ENCODE results near the gene PLEKHG3.
A peak's percentile ranks its signal among the peaks of the same experiment; 100 is the strongest.

Gene PLEKHG3

GRCh38 chr14:64708148-64709004 is 4.2 kb downstream of the PLEKHG3 start:
- peak; percentile 36 for DNase-seq

GRCh38 chr14:64709126-64709525 is 4.9 kb downstream of the PLEKHG3 start:
- DNase-seq: no peak

- no peak for DNase-seq
Observed at GRCh38 chr14:64711039-64711438, 6.8 kb downstream of the PLEKHG3 start.

- DNase-seq: no peak
Observed at GRCh38 chr14:64713677-64714076, 9.5 kb downstream of the PLEKHG3 start.

GRCh38 chr14:64714432-64715025 is 10.3 kb downstream of the PLEKHG3 start:
- no peak for DNase-seq

- no peak for DNase-seq
Observed at GRCh38 chr14:64715146-64715627, 11.0 kb downstream of the PLEKHG3 start.

GRCh38 chr14:64715628-64716412 is 11.6 kb downstream of the PLEKHG3 start:
- no peak for DNase-seq

GRCh38 chr14:64717870-64718269 is 13.6 kb downstream of the PLEKHG3 start:
- DNase-seq: no peak

- no peak for DNase-seq
Observed at GRCh38 chr14:64718762-64719161, 14.5 kb downstream of the PLEKHG3 start.

- no peak for DNase-seq
Observed at GRCh38 chr14:64719601-64720000, 15.4 kb downstream of the PLEKHG3 start.

GRCh38 chr14:64720131-64720576 is 15.9 kb downstream of the PLEKHG3 start:
- DNase-seq: peak; percentile 94

- DNase-seq: peak; percentile 70
Observed at GRCh38 chr14:64721391-64721791, 17.2 kb downstream of the PLEKHG3 start.

GRCh38 chr14:64721899-64722298 is 17.7 kb downstream of the PLEKHG3 start:
- DNase-seq: no peak

- DNase-seq: no peak
Observed at GRCh38 chr14:64722842-64723447, 18.7 kb downstream of the PLEKHG3 start.

GRCh38 chr14:64723691-64724577 is 19.7 kb downstream of the PLEKHG3 start:
- no peak for DNase-seq

GRCh38 chr14:64724578-64724930 is 20.3 kb downstream of the PLEKHG3 start:
- DNase-seq: no peak

- DNase-seq: no peak
Observed at GRCh38 chr14:64725261-64725815, 21.1 kb downstream of the PLEKHG3 start.

GRCh38 chr14:64725879-64726584 is 21.8 kb downstream of the PLEKHG3 start:
- no peak for DNase-seq

- DNase-seq: peak; percentile 59
Observed at GRCh38 chr14:64726585-64726890, 22.3 kb downstream of the PLEKHG3 start.

GRCh38 chr14:64727551-64728071 is 23.4 kb downstream of the PLEKHG3 start:
- no peak for DNase-seq

- DNase-seq: no peak
Observed at GRCh38 chr14:64728106-64728505, 23.9 kb downstream of the PLEKHG3 start.

Measured in EL (cell line).